ENCODE results near the gene BICRAL.

DNA sequence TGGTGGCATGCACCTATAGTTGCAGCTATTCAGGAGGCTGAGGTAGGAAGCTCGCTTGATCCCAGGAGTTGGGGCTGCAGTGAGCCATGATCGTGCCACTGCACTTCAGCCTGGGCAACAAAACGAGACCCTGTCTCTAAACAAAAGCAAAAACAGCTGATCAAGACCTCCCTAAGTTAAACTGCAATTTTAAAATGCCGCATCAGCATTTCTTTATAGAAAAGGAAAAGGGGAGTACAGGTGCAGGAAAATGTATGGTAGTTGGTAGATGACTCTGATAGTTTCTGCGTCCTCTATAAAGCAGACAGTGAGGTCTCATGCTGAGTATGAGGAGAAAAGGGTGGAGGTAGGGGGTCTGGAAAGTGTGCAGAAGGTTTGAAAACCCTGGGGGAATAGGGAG, 27.1 kb upstream of the BICRAL start:
- TF ChIP-seq POLR2A (IDR thresholded peaks at IDR 0.05), result no peak
- TF ChIP-seq, protein P1, sequence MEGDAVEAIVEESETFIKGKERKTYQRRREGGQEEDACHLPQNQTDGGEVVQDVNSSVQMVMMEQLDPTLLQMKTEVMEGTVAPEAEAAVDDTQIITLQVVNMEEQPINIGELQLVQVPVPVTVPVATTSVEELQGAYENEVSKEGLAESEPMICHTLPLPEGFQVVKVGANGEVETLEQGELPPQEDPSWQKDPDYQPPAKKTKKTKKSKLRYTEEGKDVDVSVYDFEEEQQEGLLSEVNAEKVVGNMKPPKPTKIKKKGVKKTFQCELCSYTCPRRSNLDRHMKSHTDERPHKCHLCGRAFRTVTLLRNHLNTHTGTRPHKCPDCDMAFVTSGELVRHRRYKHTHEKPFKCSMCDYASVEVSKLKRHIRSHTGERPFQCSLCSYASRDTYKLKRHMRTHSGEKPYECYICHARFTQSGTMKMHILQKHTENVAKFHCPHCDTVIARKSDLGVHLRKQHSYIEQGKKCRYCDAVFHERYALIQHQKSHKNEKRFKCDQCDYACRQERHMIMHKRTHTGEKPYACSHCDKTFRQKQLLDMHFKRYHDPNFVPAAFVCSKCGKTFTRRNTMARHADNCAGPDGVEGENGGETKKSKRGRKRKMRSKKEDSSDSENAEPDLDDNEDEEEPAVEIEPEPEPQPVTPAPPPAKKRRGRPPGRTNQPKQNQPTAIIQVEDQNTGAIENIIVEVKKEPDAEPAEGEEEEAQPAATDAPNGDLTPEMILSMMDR (IDR thresholded peaks at IDR 0.05), result no peak

Data from thyroid gland (tissue), 4 donors.